Neural cell (in vitro differentiated cells): ENCODE measurements around the gene BCL2L12. TPM values are rescaled to one million over a fixed set of nuclear protein-coding genes. Genes with fewer than 3 reads are reported as not detected.
"Not testable (repeated sequence)": the region's sequence is repeated elsewhere in the genome, so short reads cannot be mapped to it uniquely, and the experiment has no call there.

Experiments
- H2AFZ ChIP-seq: fragments of 200-600, 300-800 bp; sonication (generic), shearing (Covaris generic); 2 replicates; pipeline ENCODE4 v1.6.0; 2014; ENCODE audit warnings: low read depth, mild to moderate bottlenecking, antibody characterized with exemption, low read length, moderate library complexity
- H3F3A ChIP-seq: fragments of 200-600 bp; shearing (Covaris generic); 2 replicates; pipeline ENCODE4 v1.6.1; 2016; ENCODE audit warnings: mild to moderate bottlenecking, moderate library complexity, mixed read lengths, antibody characterized with exemption, low read length; ENCODE audit not compliant: insufficient read depth, poor library complexity, severe bottlenecking
- H3K27ac ChIP-seq: fragments of 200-600, 300-800 bp; sonication (generic), shearing (Covaris generic); 2 replicates; pipeline ENCODE4 v1.5.1; 2014; ENCODE audit warnings: mild to moderate bottlenecking, low read length, moderate library complexity
- H3K27me3 ChIP-seq: fragments of 300-800, 200-600 bp; sonication (generic), shearing (Covaris generic); 2 replicates; pipeline ENCODE4 v1.6.0; 2014; ENCODE audit warnings: mild to moderate bottlenecking, low read depth, low read length, moderate library complexity; ENCODE audit not compliant: insufficient read depth
- H3K36me3 ChIP-seq: fragments of 300-800, 200-600 bp; sonication (generic), shearing (Covaris generic); 2 replicates; pipeline ENCODE4 v1.5.1; 2014; ENCODE audit warnings: mild to moderate bottlenecking, antibody characterized with exemption, low read length, moderate library complexity; ENCODE audit not compliant: insufficient read depth
- H3K4me2 ChIP-seq: fragments of 300-800, 200-600 bp; sonication (generic), shearing (Covaris generic); 2 replicates; pipeline ENCODE4 v1.6.0; 2014; ENCODE audit warnings: mild to moderate bottlenecking, low read length
- H3K4me3 ChIP-seq: fragments of 300-800, 200-600 bp; sonication (generic), shearing (Covaris generic); 2 replicates; pipeline ENCODE4 v1.5.1; 2014; ENCODE audit warnings: mild to moderate bottlenecking, low read length, moderate library complexity
- H3K79me2 ChIP-seq: fragments of 200-600 bp; shearing (Covaris generic); replicated peaks from 2 replicates; pipeline ENCODE4 v1.6.0; 2014; ENCODE audit warnings: mild to moderate bottlenecking, low read length, moderate library complexity; ENCODE audit not compliant: insufficient read depth
- H3K9ac ChIP-seq: fragments of 300-800, 200-600 bp; sonication (generic), shearing (Covaris generic); 2 replicates; pipeline ENCODE4 v1.6.1; 2016; ENCODE audit warnings: mild to moderate bottlenecking, low read length, mixed read lengths
- H3K9me2 ChIP-seq: fragments of 200-600 bp; shearing (Covaris generic); 2 replicates; pipeline ENCODE4 v1.6.1; 2016; ENCODE audit warnings: mild to moderate bottlenecking, low read length, mixed read lengths; ENCODE audit not compliant: insufficient read depth
- H3K9me3 ChIP-seq: fragments of 200-600, 300-800 bp; sonication (generic), shearing (Covaris generic); 2 replicates; pipeline ENCODE4 v1.6.1; 2016; ENCODE audit warnings: mild to moderate bottlenecking, mixed run types, low read length, moderate library complexity, mixed read lengths
- H4K20me1 ChIP-seq: fragments of 200-600 bp; shearing (Covaris generic); 2 replicates; pipeline ENCODE4 v1.6.1; 2016; ENCODE audit warnings: mild to moderate bottlenecking, mixed run types; ENCODE audit not compliant: insufficient read depth
- CTCF ChIP-seq: fragments of 450-650 bp; IDR thresholded peaks from 2 replicates; pipeline ENCODE4 v1.5.1; 2014; ENCODE audit warnings: antibody characterized with exemption, mild to moderate bottlenecking, moderate library complexity; ENCODE audit not compliant: poor library complexity, severe bottlenecking
- EP300 ChIP-seq: fragments of 450-650 bp; conservative IDR thresholded peaks from 2 replicates; pipeline ENCODE4 v1.6.1; 2014; ENCODE audit warnings: antibody characterized with exemption, mild to moderate bottlenecking, moderate library complexity; ENCODE audit not compliant: poor library complexity, severe bottlenecking
- EZH2 ChIP-seq: fragments of 200-600, 300-800 bp; shearing (Covaris generic), sonication (generic); IDR thresholded peaks from 2 replicates; pipeline ENCODE4 v1.6.1; 2014; ENCODE audit warnings: antibody characterized with exemption, low read length, borderline replicate concordance, mild to moderate bottlenecking; ENCODE audit not compliant: insufficient read depth, poor library complexity, severe bottlenecking
- MXI1 ChIP-seq: fragments of 450-650 bp; conservative IDR thresholded peaks from 2 replicates; pipeline ENCODE4 v1.6.1; 2014; ENCODE audit warnings: antibody characterized with exemption, mild to moderate bottlenecking; ENCODE audit not compliant: poor library complexity, severe bottlenecking
- POLR2AphosphoS5 ChIP-seq: IDR thresholded peaks from 2 replicates; pipeline ENCODE4 v1.6.1; 2012
- RAD21 ChIP-seq: fragments of 450-650 bp; conservative IDR thresholded peaks from 2 replicates; pipeline ENCODE4 v1.6.1; 2014; ENCODE audit warnings: antibody characterized with exemption, mild to moderate bottlenecking, moderate library complexity
- SMC3 ChIP-seq: fragments of 450-650 bp; conservative IDR thresholded peaks from 2 replicates; pipeline ENCODE4 v1.6.1; 2014; ENCODE audit warnings: antibody characterized with exemption, mild to moderate bottlenecking, moderate library complexity; ENCODE audit not compliant: poor library complexity
- TAF1 ChIP-seq: IDR thresholded peaks from 2 replicates; pipeline ENCODE4 v1.6.1; 2012; ENCODE audit warnings: low read depth
- polyA plus RNA-seq: library from polyadenylated mRNA; depleted of rRNA; stranded (reverse); fragments of >200 nt; gene quantifications from 2 replicates; pipeline ENCODE4 v1.2.3, GENCODE V29; 2014
- TF ChIP-seq, protein P1 (sequence below): IDR thresholded peaks from 2 replicates; pipeline ENCODE4 v1.6.1; 2012; ENCODE audit warnings: borderline replicate concordance

BCL2L12 gene
- polyA plus RNA-seq, 1 donor from 2014 or later: 1.1 TPM

DNA sequence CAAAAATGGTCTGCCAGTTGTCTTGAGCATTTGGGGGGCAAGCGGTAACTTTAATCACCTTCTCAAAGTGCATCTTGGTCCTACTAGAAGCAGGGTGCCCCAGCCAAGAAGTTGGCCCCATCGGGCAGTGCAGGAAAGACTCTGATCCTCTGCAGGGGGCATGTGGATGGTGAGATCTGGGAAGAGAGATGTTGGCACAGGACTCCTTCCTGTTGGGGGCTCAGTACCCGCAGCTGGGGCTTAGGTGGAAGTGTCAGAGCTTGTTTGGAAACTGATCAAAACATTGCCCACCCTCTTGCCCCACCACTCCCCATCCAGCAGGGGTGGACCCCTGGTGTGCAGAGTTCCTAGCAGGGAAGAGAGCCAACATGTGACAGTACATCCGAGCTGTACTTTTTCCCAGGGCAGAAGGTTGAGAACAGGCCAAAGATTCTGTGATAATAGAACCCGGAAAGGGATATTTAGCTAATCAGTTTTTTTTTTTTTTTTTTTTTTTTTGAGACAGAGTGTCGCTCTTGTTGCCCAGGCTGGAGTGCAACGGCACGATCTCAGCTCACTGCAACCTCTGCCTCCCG lies 34.6 kb upstream of the BCL2L12 start:
- H3K27me3 ChIP-seq: no peaks in the 10 kb centered on the region
- H3K9ac ChIP-seq: no peak overlapping the region
- H3K36me3 ChIP-seq: no peaks in the 10 kb centered on the region
- H3F3A ChIP-seq: no peaks in the 10 kb centered on the region
- no peak overlapping the region for H3K4me3 ChIP-seq
- H3K4me2 ChIP-seq: no peak overlapping the region
- no peaks in the 10 kb centered on the region for H3K9me3 ChIP-seq
- no peaks in the 10 kb centered on the region for H3K79me2 ChIP-seq
- TF ChIP-seq POLR2AphosphoS5 (no peak), RAD21 (no peak)
- no peak overlapping the region for H2AFZ ChIP-seq
- H3K9me2 ChIP-seq: no peaks in the 10 kb centered on the region
- H4K20me1 ChIP-seq: no peaks in the 10 kb centered on the region
- H3K27ac ChIP-seq: no peak overlapping the region

- no peaks in the 10 kb centered on the region for H3K36me3 ChIP-seq
- no peak overlapping the region for H3K27ac ChIP-seq
- no peak for TF ChIP-seq RAD21
- TF ChIP-seq, protein P1, sequence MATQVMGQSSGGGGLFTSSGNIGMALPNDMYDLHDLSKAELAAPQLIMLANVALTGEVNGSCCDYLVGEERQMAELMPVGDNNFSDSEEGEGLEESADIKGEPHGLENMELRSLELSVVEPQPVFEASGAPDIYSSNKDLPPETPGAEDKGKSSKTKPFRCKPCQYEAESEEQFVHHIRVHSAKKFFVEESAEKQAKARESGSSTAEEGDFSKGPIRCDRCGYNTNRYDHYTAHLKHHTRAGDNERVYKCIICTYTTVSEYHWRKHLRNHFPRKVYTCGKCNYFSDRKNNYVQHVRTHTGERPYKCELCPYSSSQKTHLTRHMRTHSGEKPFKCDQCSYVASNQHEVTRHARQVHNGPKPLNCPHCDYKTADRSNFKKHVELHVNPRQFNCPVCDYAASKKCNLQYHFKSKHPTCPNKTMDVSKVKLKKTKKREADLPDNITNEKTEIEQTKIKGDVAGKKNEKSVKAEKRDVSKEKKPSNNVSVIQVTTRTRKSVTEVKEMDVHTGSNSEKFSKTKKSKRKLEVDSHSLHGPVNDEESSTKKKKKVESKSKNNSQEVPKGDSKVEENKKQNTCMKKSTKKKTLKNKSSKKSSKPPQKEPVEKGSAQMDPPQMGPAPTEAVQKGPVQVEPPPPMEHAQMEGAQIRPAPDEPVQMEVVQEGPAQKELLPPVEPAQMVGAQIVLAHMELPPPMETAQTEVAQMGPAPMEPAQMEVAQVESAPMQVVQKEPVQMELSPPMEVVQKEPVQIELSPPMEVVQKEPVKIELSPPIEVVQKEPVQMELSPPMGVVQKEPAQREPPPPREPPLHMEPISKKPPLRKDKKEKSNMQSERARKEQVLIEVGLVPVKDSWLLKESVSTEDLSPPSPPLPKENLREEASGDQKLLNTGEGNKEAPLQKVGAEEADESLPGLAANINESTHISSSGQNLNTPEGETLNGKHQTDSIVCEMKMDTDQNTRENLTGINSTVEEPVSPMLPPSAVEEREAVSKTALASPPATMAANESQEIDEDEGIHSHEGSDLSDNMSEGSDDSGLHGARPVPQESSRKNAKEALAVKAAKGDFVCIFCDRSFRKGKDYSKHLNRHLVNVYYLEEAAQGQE: no peak
- TF ChIP-seq EZH2: no peak
- TF ChIP-seq MXI1: no peak
- TF ChIP-seq EP300: no peak
- H3K9ac ChIP-seq: no peak overlapping the region
- no peaks in the 10 kb centered on the region for H3K9me2 ChIP-seq
- no peaks in the 10 kb centered on the region for H3K9me3 ChIP-seq
- no peak overlapping the region for H3K4me2 ChIP-seq
- no peaks in the 10 kb centered on the region for H3K79me2 ChIP-seq
- no peaks in the 10 kb centered on the region for H3K27me3 ChIP-seq
- no peaks in the 10 kb centered on the region for H4K20me1 ChIP-seq
- no peaks in the 10 kb centered on the region for H3F3A ChIP-seq
- H2AFZ ChIP-seq: no peak overlapping the region
- no peak overlapping the region for H3K4me3 ChIP-seq
Observed at GRCh38 chr19:49631610-49632192, 34.0 kb upstream of the BCL2L12 start.

GRCh38 chr19:49632576-49632975 lies 33.2 kb upstream of the BCL2L12 start:
- no peaks in the 10 kb centered on the region for H3K36me3 ChIP-seq
- H3K4me3 ChIP-seq: no peak overlapping the region
- H3K9me2 ChIP-seq: no peaks in the 10 kb centered on the region
- H3K27ac ChIP-seq: no peak overlapping the region
- H4K20me1 ChIP-seq: no peaks in the 10 kb centered on the region
- H3K9me3 ChIP-seq: no peaks in the 10 kb centered on the region
- H3F3A ChIP-seq: no peaks in the 10 kb centered on the region
- TF ChIP-seq TAF1 (no peak), RAD21 (no peak), EP300 (no peak), CTCF (no peak), POLR2AphosphoS5 (no peak), EZH2 (no peak), SMC3 (no peak)
- H3K4me2 ChIP-seq: no peak overlapping the region
- no peaks in the 10 kb centered on the region for H3K79me2 ChIP-seq
- no peak overlapping the region for H2AFZ ChIP-seq
- H3K27me3 ChIP-seq: no peaks in the 10 kb centered on the region
- H3K9ac ChIP-seq: no peak overlapping the region

- not testable (repeated sequence) for H4K20me1 ChIP-seq, H3K9me3 ChIP-seq, H2AFZ ChIP-seq, H3K9ac ChIP-seq, H3K36me3 ChIP-seq, H3K4me3 ChIP-seq, H3K79me2 ChIP-seq, H3K4me2 ChIP-seq, H3K27ac ChIP-seq, H3K27me3 ChIP-seq, H3F3A ChIP-seq, H3K9me2 ChIP-seq
Observed at GRCh38 chr19:49633273-49633672, 32.5 kb upstream of the BCL2L12 start.
